ENCODE measurements around the gene C1orf105.

GRCh38 chr1:172425339-172425738, 4.9 kb downstream of the C1orf105 start:
- TF ChIP-seq CTCF (IDR thresholded peaks at IDR 0.05) = no peak
- no peak for TF ChIP-seq POLR2A (IDR thresholded peaks at IDR 0.05)
